SKM-1 treated with dmso at 0.1 percent for 144 hours (cell line): ENCODE results near the gene PRKG1.
"Not testable (repeated sequence)": the region's sequence is repeated elsewhere in the genome, so short reads cannot be mapped to it uniquely, and the experiment has no call there.

ENCODE experiments used
- DNase-seq: peaks from one replicate; lab custom pipeline; 2025; ENCODE audit not compliant: unreplicated experiment; lab: John Stamatoyannopoulos, UW

PRKG1 gene

GRCh38 chr10:51318399-51319172 lies 244.3 kb downstream of the PRKG1 start:
- DNase-seq: no peak

- no peak for DNase-seq
Observed at GRCh38 chr10:51319173-51319435, 244.8 kb downstream of the PRKG1 start.

GRCh38 chr10:51321300-51321699 lies 247.0 kb downstream of the PRKG1 start:
- DNase-seq: no peak

GRCh38 chr10:51321980-51322379 lies 247.7 kb downstream of the PRKG1 start:
- DNase-seq: no peak

- DNase-seq: no peak
Observed at GRCh38 chr10:51325649-51326048, 251.4 kb downstream of the PRKG1 start.

- DNase-seq: no peak
Observed at GRCh38 chr10:51326174-51326573, 251.9 kb downstream of the PRKG1 start.

GRCh38 chr10:51327432-51327831 lies 253.1 kb downstream of the PRKG1 start:
- DNase-seq: no peak

- DNase-seq: no peak
Observed at GRCh38 chr10:51340366-51340765, 266.1 kb downstream of the PRKG1 start.

- DNase-seq: no peak
Observed at GRCh38 chr10:51340845-51341610, 266.7 kb downstream of the PRKG1 start.

GRCh38 chr10:51341745-51342144 lies 267.5 kb downstream of the PRKG1 start:
- DNase-seq: not testable (repeated sequence)

GRCh38 chr10:51342381-51342780 lies 268.1 kb downstream of the PRKG1 start:
- DNase-seq: no peak

- DNase-seq: no peak
Observed at GRCh38 chr10:51343391-51343790, 269.1 kb downstream of the PRKG1 start.

GRCh38 chr10:51344371-51344770 lies 270.1 kb downstream of the PRKG1 start:
- DNase-seq: no peak

- DNase-seq: no peak
Observed at GRCh38 chr10:51348622-51349021, 274.3 kb downstream of the PRKG1 start.

GRCh38 chr10:51357170-51357569 lies 282.9 kb downstream of the PRKG1 start:
- no peak for DNase-seq

- DNase-seq: no peak
Observed at GRCh38 chr10:51358227-51358626, 283.9 kb downstream of the PRKG1 start.

GRCh38 chr10:51363415-51363814 lies 289.1 kb downstream of the PRKG1 start:
- no peak for DNase-seq

GRCh38 chr10:51364674-51365073 lies 290.4 kb downstream of the PRKG1 start:
- no peak for DNase-seq

- DNase-seq: no peak
Observed at GRCh38 chr10:51366044-51366443, 291.8 kb downstream of the PRKG1 start.

GRCh38 chr10:51367127-51367526 lies 292.8 kb downstream of the PRKG1 start:
- DNase-seq: no peak

- DNase-seq: no peak
Observed at GRCh38 chr10:51367694-51368093, 293.4 kb downstream of the PRKG1 start.

GRCh38 chr10:51368943-51369342 lies 294.7 kb downstream of the PRKG1 start:
- DNase-seq: no peak

GRCh38 chr10:51369903-51370302 lies 295.6 kb downstream of the PRKG1 start:
- DNase-seq: no peak
